Stomach (tissue), 9 donors: ENCODE results near the gene MARCKSL1. TPM values are rescaled to one million over a fixed set of nuclear protein-coding genes. Genes with fewer than 3 reads are reported as not detected.
"Not testable (repeated sequence)": the region's sequence is repeated elsewhere in the genome, so short reads cannot be mapped to it uniquely, and the experiment has no call there.

Source experiments
- DNase-seq, 2 donors: peaks; one replicate each; pipeline versions ENCODE4 v3.0.0 to v3.0.0-alpha.2; 2013 to 2019
- H3K27ac ChIP-seq, 5 donors: fragments of 200-600 bp in 4 of 5; sonication (generic) in 4 of 5; one replicate each; pipeline ENCODE4 v1.5.1; 2013 to 2019; ENCODE audit warnings: mild to moderate bottlenecking in 1 of 5, moderate library complexity in 1 of 5
- H3K27me3 ChIP-seq, 3 donors: fragments of 200-600 bp; sonication (generic); one replicate each; pipeline ENCODE4 v1.5.1; 2017 to 2019; ENCODE audit warnings: mixed run types in 1 of 3
- H3K36me3 ChIP-seq, 4 donors: fragments of 200-600 bp; sonication (generic); 1 replicate in 3 of 4; 2 replicates in 1 of 4; pipeline ENCODE4 v1.5.1; 2016 to 2019
- H3K4me1 ChIP-seq, 4 donors: fragments of 200-600 bp; sonication (generic); one replicate each; pipeline ENCODE4 v1.5.1; 2016 to 2019
- H3K4me3 ChIP-seq, 4 donors: fragments of 200-600 bp; sonication (generic) in 3 of 4; one replicate each; pipeline ENCODE4 v1.5.1; 2016 to 2019; ENCODE audit warnings: mild to moderate bottlenecking in 1 of 4
- H3K9me3 ChIP-seq, 4 donors: fragments of 200-600 bp; sonication (generic); one replicate each; pipeline ENCODE4 v1.5.1; 2016 to 2019
- CTCF ChIP-seq, 7 experiments: fragments of 450-650 bp in 4 of 7; fragments of 200-600 bp in 3 of 7; sonication (generic) in 3 of 7; IDR thresholded peaks; one replicate each; pipeline ENCODE4 v1.5.1; 2016 to 2019; ENCODE audit warnings: antibody characterized with exemption in 7 of 7, control low read depth in 2 of 7, mild to moderate bottlenecking in 1 of 7
- EP300 ChIP-seq: sonication (generic); formaldehyde crosslinking; IDR thresholded peaks from one replicate; pipeline ENCODE4 v1.6.1; 2017; ENCODE audit warnings: antibody characterized with exemption
- POLR2A ChIP-seq, 4 donors: fragments of 450-650 bp; IDR thresholded peaks; one replicate each; pipeline ENCODE4 v1.6.1; 2016; ENCODE audit warnings: antibody characterized with exemption in 4 of 4, control low read depth in 2 of 4, mild to moderate bottlenecking in 1 of 4, moderate library complexity in 1 of 4
- POLR2AphosphoS5 ChIP-seq, 3 donors: sonication (generic); formaldehyde crosslinking; IDR thresholded peaks; one replicate each; pipeline ENCODE4 v1.6.1; 2016; ENCODE audit warnings: antibody characterized with exemption in 3 of 3
- WGBS, 5 donors: extraction: QIAGEN DNeasy Blood & Tissue Kit in 3 of 5; methylation state at CpG; one replicate each; pipeline versions ENCODE4 v1.1.5 to v1.1.7; 2013 to 2018; 5-methylcytosine and 5-hydroxymethylcytosine counted together
- intact Hi-C: fragments of 100-400 bp; cut with DNase I; formaldehyde crosslinking; loops from one replicate; pipeline ENCODE4 v1.15.1; 2023; ENCODE audit warnings: low total_unique reads
- polyA plus RNA-seq, 3 donors: library from polyadenylated mRNA; stranded (reverse); fragments of 200-250 nt; gene quantifications; one replicate each; pipeline ENCODE4 v1.2.3, GENCODE V29; 2013
- total RNA-seq, 5 donors: library from RNA; depleted of rRNA; stranded (reverse); fragments of >200 nt; gene quantifications; one replicate each; pipeline versions ENCODE4 v1.1.0 to v1.2.3, GENCODE V29; 2014 to 2016
- donor health status: healthy with polysubstance abuse.
- donor health status: Bipolar disorder and iron deficiency.
- donor health status: healthy.

Gene MARCKSL1
- total and polyA plus RNA-seq, 8 donors = 7.6 to 100 (median 47.1) TPM

DNA sequence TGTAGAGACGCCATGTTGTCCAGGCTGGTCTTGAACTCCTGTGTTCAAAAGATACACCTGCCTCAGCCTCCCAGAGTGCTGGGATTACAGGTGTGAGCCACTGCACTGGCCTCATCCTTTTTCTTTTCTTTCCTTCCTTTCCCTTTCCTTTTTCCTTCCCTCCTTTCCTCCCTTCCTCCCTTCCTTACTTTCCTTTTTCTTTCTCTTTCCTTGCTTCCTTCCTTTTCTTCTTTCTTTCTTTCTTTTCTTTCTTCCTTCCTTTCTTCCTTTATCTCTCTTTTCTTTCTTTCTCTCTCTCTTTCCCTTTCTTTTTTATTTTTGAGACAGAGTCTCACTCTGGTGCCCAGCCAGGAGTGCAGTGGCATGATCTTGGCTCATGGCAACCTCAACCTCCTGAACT lies 20.4 kb upstream of the MARCKSL1 start:
- DNase-seq = no peak
- intact Hi-C loops = no loop called here
- H3K27ac ChIP-seq = no peak overlapping the region
- no peak for TF ChIP-seq CTCF (IDR thresholded peaks at IDR 0.05)
- no peak for TF ChIP-seq EP300
- no peak for TF ChIP-seq POLR2A (IDR thresholded peaks at IDR 0.05)
- TF ChIP-seq POLR2AphosphoS5 (IDR thresholded peaks at IDR 0.05) = no peak
- 88 to 100% (median 95%) methylated on average over 1 of the region's 1 CpG for WGBS, 5 donors
- H3K4me1 ChIP-seq = peaks cover 21 to 42% (median 34%) of the 10 kb centered on the region in 4 donors
- H3K9me3 ChIP-seq = no peaks in the 10 kb centered on the region
- H3K36me3 ChIP-seq = no peaks in the 10 kb centered on the region
- H3K27me3 ChIP-seq = no peaks in the 10 kb centered on the region
- H3K4me3 ChIP-seq = no peak overlapping the region

DNA sequence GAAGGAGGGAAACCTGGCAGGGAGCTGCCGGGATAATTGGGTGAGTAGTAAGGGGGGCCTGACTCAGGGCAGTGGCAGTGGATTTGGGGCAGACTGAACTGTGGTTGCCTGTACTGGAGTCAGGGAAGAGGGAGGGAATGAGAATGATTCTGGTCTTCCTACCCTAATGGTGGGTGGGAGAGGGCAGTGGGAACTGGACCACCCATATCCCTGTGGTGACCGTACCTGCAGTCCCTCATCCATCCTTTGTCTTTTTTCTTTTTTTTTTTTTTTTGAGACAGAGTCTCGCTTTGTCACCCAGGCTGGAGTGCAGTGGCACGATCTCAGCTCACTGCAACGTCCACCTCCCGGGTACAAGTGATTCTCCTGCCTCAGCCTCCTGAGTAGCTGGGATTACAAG lies 19.7 kb upstream of the MARCKSL1 start:
- WGBS, 5 donors = 94 to 96% (median 95%) methylated on average over 6 of the region's 6 CpGs
- intact Hi-C loops, DNase-seq: not testable (repeated sequence)

GRCh38 chr1:32353886-32354570 lies 18.0 kb upstream of the MARCKSL1 start:
- Histone ChIP-seq H3K36me3 (no peaks in the 10 kb centered on the region), H3K4me3 (no peak overlapping the region), H3K9me3 (no peaks in the 10 kb centered on the region), H3K27ac (peak overlapping the region in 4 of 5 donors; percentile 17 to 96 (median 94)), H3K4me1 (peaks cover 23 to 52% (median 49%) of the 10 kb centered on the region in 4 donors), H3K27me3 (no peaks in the 10 kb centered on the region)
- WGBS, 5 donors = 24 to 36% (median 27%) methylated on average over 2 of the region's 2 CpGs
- peak in 1 of 2 donors; percentile 83 for DNase-seq
- intact Hi-C loops = no loop called here
- TF ChIP-seq CTCF (IDR thresholded peaks at IDR 0.05) (no peak), EP300 (no peak), POLR2A (IDR thresholded peaks at IDR 0.05) (no peak), POLR2AphosphoS5 (IDR thresholded peaks at IDR 0.05) (peak in 1 of 3 donors; percentile 31)

More for the DNA sequence above, 19.7 kb upstream of the MARCKSL1 start:
- not testable (repeated sequence) for H3K4me3 ChIP-seq, H3K36me3 ChIP-seq, H3K27me3 ChIP-seq, H3K9me3 ChIP-seq, H3K27ac ChIP-seq
- peaks cover 18 to 40% (median 32%) of the 10 kb centered on the region in 4 donors for H3K4me1 ChIP-seq

- TF ChIP-seq POLR2AphosphoS5 (IDR thresholded peaks at IDR 0.05) = no peak
- no peak for TF ChIP-seq POLR2A (IDR thresholded peaks at IDR 0.05)
- no peak for TF ChIP-seq CTCF (IDR thresholded peaks at IDR 0.05)
- TF ChIP-seq EP300 = no peak
- Histone ChIP-seq H3K27ac (peak overlapping the region in 3 of 5 donors; percentile 92 to 96 (median 95)), H3K9me3 (no peaks in the 10 kb centered on the region), H3K36me3 (no peaks in the 10 kb centered on the region), H3K27me3 (no peaks in the 10 kb centered on the region), H3K4me1 (peaks cover 24 to 56% (median 49%) of the 10 kb centered on the region in 4 donors), H3K4me3 (no peak overlapping the region)
- no peak for DNase-seq
- WGBS, 5 donors = 57 to 87% (median 79%) methylated on average over 2 of the region's 2 CpGs
- intact Hi-C loops = no loop called here
Observed at GRCh38 chr1:32353431-32353830, 17.4 kb upstream of the MARCKSL1 start.

DNA sequence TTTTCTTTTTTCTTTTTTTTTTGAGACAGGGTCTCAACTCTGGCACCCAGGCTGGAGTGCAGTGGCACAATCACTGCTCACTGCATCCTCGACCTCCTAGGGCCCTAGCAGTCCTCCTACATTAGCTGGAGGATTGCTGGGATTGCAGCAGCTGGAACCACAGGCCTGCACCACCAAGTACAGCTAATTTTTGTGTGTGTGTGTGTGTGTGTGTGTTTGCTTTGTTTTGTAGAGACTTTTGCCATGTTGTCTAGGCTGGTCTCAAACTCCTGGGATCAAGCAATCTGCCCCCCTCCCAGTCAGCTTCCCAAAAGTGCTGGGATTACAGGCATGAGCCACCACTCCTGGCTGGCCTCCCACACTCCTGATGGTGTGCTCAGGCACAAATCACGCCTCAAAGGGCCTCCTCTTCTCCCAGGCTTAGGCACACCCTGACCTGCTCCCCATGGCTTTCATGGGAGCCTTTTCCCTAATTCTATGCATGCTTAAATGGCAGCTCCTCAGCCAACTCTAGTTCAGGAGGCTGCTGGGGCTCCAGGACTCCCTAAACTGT lies 16.9 kb upstream of the MARCKSL1 start:
- no peaks in the 10 kb centered on the region for H3K9me3 ChIP-seq
- H3K27me3 ChIP-seq = no peaks in the 10 kb centered on the region
- intact Hi-C loops = no loop called here
- H3K27ac ChIP-seq = peak overlapping the region in 3 of 5 donors; percentile 92 to 96 (median 95)
- peak overlapping the region in 2 of 4 donors; percentile 75 for H3K4me3 ChIP-seq
- 44 to 71% (median 67%) methylated on average over 2 of the region's 2 CpGs for WGBS, 5 donors
- TF ChIP-seq CTCF (IDR thresholded peaks at IDR 0.05) (no peak), EP300 (no peak), POLR2AphosphoS5 (IDR thresholded peaks at IDR 0.05) (no peak), POLR2A (IDR thresholded peaks at IDR 0.05) (no peak)
- DNase-seq = peak in 1 of 2 donors; percentile 21
- no peaks in the 10 kb centered on the region for H3K36me3 ChIP-seq
- peaks cover 24 to 57% (median 44%) of the 10 kb centered on the region in 4 donors for H3K4me1 ChIP-seq
